COLO668 (cell line): ENCODE results near the gene SOCS3.

Experiments
- DNase-seq: peaks from one replicate; lab custom pipeline; 2025; ENCODE audit not compliant: unreplicated experiment; lab: John Stamatoyannopoulos, UW

SOCS3 gene, protein sequence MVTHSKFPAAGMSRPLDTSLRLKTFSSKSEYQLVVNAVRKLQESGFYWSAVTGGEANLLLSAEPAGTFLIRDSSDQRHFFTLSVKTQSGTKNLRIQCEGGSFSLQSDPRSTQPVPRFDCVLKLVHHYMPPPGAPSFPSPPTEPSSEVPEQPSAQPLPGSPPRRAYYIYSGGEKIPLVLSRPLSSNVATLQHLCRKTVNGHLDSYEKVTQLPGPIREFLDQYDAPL

DNA sequence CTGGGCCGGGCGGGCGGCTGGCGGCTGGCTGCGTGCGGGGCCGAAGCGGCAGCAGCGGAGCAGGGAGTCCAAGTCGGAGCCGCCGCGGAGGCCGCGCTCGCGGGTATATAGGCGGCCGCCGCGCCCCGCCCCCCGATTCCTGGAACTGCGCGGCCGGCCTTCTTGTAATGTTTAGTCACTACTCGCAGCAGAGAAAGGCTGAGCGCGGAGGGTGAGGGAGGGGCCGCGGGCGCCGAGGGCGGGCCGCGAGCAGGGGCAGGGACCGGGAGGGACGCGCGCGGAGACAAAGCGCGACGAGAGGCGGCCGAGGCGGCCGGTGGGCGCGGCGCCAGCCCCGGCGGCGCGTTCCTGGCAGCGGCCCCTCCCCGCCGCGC is at the start of gene SOCS3:
TSS of gene SOCS3 (minus strand) at position 81 of the 374 bp plus-strand sequence. CDS start 982 bp downstream, outside the sequence.
- DNase-seq, result peak; percentile 73

DNA sequence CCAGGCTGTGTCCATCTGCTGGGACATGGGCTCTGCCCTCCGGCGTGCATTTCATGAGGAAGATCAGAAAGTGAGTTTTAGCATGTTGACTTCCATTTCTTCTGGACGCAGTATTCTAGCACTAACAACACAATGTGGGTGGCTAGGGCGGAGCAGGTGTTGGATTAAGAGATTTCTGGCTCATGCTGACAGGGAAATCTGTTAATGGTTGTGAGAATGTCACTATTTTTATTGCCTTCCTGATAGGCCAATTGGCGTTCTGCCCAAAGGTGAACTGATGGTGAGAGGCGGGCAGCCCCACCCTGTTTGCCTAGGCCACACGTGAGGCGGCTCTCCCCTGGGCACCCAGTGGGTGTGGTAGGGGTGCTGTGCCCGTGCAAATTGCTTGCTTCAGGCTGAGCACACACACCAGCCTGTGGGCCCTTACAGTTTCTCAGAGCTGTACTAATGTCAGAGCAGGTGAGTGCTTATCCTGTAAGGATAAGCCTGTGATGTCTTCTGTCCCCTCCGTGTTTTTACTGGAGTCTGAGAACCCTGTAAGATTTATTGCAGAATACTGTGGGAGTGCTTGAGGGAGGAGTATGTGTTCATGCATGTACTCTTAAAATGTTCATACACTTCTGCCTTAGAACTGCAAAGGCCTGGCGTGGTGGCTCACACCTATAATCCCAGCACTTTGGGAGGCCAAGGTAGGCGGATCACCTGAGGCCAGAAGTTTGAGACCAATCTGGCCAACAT is 49.5 kb upstream of the SOCS3 start:
- peak; percentile 90 for DNase-seq

DNA sequence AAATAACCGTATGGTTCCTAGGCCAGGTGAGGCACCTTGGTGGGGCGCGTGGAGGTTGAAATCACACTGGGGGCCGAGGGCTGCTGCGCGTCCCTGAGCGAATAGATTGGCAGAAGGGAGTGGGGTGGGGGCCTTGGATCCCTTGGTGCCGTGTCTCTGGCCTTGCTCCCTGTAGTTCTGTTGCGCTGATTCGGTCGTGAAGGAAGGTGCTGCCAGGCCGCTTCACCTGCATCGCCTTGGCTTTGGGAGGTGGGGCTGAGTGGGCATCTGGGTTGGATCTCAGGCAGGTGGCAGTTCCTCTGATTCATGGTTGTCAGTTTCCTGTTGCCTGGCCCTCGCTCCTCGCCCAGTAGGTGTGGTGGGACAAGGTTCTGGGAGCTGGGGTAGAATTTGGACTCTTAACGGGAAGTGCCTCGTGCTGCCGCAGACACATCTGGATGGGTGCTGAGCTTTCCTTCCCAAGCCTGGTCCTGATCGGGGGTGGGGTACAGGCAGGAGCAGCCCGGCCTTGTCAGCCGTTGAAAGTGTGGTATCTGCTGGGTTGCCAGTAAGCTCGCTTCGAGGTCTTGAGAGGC is 48.7 kb upstream of the SOCS3 start:
- DNase-seq, result peak; percentile 36

DNA sequence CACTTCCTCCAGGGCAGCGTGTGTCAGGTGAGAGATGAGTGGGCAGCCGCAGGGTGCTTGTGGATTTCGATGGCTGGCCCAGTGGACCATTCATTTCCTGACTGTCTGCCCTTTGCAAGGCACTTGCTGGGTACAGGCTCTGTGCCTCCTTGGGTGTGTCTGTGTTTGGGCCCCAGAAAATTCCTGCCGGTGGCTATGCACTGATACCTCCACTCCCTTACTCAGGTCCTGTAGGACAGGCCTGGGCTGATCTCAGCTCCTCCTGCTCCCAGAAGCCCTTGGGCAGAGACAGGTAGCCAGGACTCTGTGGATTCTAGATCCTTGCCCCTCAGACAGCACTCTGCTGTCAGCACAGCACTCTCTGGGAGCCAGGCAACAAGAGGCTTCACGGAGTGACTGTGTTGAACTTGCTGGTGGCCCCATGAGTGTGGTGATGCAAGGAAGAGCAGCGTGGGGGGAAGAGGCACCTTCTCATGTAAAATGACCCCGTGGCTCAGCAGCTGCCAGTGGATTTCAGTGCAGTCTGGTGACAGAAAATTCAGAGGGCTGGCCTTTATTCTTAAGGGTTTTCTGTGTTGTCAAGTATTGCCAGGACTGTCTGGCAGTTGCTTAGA is 47.6 kb upstream of the SOCS3 start:
- peak; percentile 39 for DNase-seq

DNA sequence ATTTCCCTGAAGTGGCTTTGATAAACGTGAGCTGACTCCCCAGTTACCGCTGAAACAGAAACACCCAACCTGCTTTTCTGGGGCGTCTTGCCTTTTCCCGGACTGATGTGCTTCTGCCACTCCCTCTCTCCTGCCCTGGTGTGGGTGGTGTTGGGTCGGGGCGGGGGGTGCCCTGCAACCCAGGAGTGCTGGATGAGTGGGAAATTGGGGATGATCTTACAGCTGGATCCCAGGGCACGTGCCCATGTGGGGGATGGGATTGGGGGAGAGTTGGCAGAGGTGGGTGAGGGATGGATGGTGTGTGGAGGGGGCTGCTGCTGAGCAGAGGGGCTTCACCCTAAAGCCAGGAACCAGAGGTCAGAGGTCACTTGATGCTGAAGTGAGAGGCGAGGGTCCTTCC is 47.0 kb upstream of the SOCS3 start:
- DNase-seq, result no peak

DNA sequence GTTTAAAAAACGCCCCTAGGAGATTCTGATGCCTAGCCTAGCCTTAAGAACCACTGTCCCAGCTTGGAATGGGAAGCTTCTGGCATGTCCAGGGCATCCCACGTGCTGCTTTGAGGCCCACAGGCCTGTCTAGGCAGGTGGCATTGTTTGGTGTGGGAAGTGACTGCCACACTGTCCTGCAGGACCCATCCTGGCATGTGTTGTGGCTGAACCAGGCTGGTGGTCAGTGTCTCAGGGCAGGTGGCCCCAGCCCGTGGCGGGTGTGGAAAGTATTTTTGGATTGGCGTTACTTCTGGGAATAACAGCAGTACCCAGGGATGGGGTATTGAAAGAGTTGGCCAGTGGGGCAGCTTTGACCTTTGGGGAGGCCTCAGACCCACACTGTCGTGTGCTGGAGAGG is 46.5 kb upstream of the SOCS3 start:
- DNase-seq, result no peak

DNA sequence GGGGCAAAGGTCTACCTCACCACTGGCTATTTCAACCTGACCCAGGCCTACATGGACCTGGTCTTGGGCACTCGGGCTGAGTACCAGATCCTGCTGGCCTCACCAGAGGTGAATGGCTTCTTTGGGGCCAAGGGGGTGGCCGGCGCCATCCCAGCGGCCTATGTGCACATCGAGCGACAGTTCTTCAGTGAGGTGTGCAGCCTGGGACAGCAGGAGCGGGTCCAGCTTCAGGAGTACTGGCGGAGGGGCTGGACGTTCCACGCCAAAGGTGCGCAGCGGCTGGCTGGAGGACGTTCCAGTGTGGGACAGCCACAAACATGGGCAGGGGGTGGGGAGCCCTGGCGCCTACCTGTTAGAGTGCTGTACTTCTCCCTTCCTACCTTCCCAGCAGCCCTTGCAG is 43.9 kb upstream of the SOCS3 start:
- DNase-seq, result no peak

DNA sequence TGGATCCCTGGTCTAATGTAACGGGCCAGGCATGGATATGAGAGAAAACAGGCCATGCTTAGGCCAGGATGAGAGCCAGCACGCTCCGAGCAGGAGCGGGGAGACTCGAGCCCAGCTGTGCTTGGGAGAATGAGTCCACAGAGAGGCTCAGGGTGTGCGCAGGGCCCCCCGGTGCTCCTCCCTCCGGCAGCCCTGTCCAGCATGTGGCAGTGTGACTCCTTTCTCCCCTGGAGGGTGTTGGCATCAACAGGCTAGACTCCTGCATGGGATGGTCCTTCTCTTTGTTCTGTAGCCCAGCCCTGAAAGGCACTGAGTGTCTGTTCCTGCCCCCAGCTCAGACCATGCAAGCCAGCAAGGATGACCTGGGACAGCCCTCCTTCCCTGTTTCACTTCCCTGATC is 42.0 kb upstream of the SOCS3 start:
- no peak for DNase-seq

DNA sequence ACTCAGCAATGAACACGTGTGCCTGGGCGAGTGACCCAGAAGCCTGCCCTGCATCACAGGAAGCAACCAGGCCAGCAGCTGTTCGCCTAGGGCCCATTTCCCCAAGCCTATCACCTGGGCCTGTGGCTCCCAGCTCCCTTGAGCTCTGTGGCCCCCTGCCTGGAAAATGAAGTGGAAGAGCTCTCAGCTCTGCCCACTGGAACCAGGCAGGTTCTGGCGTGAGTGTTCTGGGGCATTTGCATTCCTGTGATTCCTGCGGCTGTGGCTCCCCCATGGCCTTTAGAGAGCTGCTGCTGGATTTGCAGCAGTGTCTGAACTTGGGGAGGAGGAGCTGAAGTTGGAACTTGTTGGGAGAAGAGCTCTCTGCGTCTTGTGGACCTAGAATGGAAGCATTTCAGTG is 41.4 kb upstream of the SOCS3 start:
- DNase-seq, result peak; percentile 12

DNA sequence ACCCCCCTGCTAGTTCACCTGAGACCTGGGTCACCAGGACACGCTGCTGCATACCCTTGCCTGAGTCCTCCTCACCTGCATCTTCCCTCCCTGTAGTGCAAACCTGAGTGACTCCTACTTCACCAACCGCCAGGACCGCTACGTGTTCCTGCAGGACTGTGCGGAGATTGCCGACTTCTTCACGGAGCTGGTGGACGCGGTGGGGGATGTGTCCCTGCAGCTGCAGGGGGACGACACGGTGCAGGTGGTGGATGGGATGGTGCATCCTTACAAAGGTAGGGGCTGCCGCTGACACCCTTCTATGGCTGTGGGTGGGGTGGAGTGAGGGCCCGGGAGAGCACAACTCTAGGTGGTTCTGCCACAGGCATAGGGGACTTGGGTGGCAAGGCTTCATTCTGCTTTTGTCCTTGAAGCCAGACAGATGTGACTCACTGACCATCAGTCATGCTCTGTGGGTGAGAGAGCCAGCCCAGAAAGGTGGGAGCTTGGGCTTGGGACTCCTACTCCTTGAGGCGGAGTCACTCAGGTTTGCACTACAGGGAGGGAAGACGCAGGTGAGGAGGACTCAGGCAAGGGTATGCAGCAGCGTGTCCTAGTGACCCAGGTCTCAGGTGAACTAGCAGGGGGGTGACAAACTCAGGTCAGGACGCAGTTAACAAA is 40.8 kb upstream of the SOCS3 start:
- DNase-seq, result no peak

DNA sequence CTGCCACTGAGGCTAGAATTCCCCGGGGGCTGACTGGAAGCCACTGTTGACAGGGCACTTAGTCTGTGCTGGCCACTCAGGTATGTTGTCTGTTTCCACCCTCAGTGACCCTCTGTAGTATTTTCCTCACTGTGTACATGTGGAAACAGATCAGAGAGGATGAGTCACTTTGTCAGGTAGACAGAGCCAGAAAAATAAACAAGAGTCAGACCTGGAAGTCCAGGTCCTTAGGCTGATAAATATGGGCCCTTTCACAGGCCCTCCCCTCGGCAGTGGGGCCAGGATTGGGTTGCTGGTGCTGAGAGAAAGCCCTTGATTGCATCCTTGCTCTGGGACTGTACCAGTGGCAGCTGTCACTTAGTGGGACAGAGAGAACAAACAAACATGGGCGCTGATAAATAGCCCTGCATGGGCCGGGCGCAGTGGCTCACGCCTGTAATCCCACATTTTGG is 39.8 kb upstream of the SOCS3 start:
- peak; percentile 70 for DNase-seq

DNA sequence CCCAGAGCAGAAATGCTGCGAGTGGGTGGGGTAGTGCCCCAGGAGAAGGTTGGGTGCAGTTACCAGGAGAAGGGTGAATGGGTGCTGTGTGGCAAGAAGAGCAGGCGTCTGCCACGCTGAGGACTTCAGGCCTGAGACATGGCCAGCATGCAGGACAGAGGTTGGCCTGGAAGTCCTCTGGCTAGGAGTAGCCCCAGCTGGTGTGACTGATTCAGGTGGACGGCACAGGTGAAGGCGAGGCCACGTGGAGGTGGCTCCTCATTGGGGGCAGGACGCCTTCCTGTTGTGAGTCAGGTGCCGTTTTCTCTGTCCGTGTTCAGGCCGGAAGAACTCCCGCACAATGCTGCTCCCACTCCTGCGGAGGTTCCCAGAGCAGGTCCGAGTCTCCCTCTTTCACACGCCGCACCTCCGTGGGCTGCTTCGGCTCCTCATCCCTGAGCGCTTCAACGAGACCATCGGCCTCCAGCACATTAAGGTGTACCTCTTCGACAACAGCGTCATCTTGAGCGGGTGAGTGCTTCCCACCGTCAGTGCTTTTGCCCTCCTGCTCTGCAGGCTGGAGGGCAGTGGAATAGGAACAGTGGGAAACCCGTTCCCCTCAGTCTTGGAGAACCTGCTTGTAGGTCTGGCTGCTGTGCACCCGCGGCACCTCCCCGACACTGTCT is 39.3 kb upstream of the SOCS3 start:
- DNase-seq, result no peak

DNA sequence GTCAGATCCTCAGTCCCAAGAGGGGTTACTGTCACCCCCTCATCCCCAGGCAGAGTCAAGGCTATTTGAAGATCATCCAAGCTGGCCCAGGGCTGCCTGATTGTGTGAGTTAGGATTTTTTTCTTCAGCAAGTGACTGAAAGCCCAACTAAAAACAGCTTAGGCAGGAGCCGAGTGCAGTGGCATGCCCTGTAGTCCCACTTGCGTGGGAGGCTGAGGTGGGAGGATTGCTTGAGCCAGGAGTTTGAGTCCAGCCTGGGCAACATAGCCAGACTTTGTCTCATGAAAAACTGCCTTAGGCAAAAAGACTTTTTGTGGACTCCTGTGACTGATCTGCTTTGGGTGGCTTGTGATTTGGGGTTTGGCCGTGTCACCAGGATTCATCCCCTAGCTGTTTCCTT is 38.5 kb upstream of the SOCS3 start:
- DNase-seq, result no peak

DNA sequence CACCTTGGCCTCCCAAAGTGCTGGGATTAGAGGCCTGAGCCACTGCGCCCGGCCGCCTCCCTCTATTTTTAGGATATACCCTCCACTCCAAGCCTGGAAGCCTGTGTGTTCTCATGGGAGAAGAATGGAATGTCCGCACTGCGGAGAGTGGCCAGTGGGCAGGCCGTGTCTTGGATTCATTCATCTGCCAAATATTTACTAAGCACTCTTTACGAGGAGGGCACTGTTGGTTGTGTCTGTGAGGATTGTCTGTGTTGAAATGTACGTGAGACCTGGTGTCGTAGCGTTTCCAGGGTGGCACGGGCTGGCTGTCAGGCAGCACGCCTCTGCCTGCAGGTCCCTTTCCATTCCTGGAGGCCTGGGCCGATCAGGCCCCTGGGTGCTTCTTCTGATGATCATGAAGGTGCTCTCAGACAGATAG is 37.8 kb upstream of the SOCS3 start:
- DNase-seq, result no peak

DNA sequence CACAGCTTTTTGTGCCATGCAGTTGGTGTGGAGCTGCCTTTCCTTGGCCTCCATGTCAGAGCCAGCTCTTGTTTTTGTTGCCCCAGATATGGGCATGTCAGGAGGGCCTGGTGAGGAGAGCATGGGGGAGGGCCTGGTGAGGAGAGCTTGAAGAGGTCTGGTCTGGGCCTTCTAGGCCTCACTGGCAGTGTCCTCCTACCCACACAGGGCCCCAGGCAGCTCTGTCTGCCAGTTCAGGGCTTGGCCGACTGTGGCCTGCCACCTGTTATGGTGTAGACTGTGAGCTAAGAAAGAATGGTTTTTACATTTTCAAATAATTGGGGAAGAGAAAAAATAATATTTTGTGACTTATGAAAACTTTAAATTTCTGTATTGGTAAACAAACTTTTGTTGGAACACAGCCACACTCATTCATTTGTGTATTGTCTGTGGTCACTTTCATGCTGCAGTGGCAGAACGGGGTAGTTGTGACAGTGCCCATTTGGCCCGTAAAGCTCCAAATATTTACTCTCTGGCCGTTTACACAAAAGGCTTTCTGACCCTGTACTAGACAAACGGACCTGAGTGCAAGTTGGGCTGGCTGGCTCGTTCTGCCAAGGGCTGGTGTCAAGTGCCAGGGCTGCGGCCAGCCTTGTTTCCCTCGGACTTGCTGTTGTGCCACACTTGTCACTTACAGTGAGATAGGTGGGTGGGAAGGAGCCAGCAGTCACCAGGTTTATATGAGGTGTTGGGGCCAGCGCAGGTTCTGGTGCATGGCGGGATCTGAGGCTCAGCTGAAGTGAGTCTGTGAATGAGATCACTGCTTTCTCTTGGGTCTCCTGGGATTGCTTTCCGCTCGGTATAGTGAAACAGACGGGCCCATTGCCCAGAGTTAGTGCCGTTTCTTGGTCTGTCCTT is 36.8 kb upstream of the SOCS3 start:
- DNase-seq, result no peak

DNA sequence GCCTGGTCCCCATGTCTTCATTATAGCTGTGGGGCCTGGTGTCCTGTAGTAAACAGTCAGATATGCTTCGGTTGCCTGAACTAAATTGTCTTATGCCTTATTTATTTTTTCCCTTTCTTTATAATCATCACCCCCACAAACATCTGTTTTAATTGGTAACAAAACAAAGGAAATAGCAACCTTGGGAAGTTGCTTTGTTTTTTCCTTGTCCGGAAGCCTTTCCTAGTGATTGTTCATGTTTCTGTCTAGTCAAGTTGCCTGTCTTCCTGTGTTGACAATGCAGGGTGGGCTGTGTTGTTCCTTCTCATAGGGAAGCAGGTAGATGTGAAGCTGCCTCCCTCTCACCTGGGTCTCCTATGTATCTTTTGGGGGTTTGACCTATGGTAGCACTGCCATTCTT is 35.3 kb upstream of the SOCS3 start:
- no peak for DNase-seq

DNA sequence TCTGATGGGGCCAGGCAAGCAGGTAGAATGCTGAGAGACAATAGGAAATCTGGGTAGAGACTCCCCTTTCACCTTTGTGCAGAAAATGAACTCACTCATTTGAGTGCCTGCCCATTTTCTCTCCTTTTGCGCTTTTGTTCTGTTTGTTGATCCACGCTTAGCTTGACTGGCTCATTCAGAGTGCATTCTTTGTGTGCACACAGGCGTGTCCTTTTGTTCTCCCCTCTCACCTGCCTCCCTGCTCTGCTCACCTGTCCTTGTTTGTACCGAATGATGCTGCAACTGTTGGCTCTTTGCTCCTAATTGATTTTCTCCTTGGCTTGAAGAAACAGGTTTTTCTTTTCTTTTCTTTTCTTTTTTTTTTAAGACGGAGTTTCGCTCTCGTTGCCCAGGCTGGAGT is 34.3 kb upstream of the SOCS3 start:
- DNase-seq, result peak; percentile 75

DNA sequence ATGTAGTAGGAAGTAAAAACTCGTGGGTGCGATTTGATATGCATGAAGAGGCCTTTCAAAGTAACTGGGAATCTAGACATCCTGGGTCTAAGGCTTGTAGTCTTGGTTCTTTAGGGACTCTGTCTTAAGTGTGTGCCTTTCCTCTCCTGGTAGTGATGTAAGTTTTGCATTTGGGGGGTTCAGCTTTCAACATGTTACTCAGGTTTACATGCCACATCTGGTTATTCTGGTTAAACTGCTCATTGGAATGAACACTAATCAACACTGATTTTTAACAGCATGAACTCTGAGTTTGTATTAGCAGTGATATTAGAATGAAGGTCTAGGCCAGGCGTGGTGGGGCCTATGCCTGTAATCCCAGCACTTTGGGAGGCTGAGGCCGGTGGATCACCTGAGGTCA is 33.7 kb upstream of the SOCS3 start:
- DNase-seq, result no peak

DNA sequence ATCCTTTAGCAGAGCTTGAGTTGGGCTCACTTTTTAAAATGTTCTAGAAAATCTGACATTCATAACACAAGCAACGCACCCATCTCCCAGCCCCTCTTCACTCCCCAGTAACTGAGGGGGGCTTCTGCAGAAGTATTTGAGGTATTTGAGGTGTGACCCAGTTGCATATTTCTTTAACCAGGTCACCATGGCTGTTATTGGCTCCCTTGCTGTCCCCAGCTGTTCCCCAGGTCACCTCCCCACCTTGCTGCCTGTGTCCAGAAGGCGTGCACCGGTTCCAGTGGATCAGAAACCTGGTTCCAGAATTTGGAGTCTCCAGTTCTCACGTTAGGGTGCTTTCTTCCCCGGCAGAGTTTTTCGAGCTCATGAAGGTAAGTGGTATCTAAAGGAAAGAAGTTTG is 32.4 kb upstream of the SOCS3 start:
- DNase-seq, result no peak

DNA sequence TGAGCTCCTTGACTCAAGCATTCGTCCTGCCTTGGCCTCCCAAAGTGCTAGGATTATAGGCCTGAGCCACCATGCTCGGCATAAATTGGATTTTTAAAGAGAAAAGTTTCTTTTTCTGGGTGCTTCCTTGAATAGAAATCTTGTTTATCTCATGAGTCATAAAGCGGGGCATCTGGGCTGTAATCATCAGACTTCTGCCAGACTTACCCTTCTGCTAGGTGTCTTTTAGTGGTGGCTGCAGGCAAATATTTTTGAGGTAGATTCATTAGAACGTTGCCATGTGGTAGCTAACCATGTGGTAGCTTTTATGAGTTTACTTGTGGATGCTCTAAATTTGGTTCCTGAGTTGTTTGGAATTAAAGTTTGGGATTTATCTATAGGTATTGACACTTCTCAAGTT is 32.0 kb upstream of the SOCS3 start:
- DNase-seq, result no peak
